ENCODE results near the gene KCNK3. TPM values are rescaled to one million over a fixed set of nuclear protein-coding genes. Genes with fewer than 3 reads are reported as not detected.

KCNK3 gene
- total RNA-seq, result not detected

GRCh38 chr2:26692279-26692896 is at the start of gene KCNK3:
Gene KCNK3, plus strand, starts transcription at chr2:26692722. Its CDS starts 154 bp downstream, at chr2:26692876.
- Mint-ChIP-seq H3K27me3 (peaks cover 60% of the 10 kb centered on the region), H3K36me3 (no peaks in the 10 kb centered on the region), H3K27ac (no peak within 1 kb of the TSS), H3K4me1 (peaks cover 2% of the 10 kb centered on the region), H3K9me3 (ENCODE audit: low read depth) (no peaks in the 10 kb centered on the region), H3K4me3 (no peak within 1 kb of the TSS)
- ATAC-seq, result peak; percentile 85
- no peak for DNase-seq
- CTCF ChIA-PET, result no interaction called here

- Mint-ChIP-seq H3K36me3 (no peaks in the 10 kb centered on the region), H3K4me1 (peaks cover 10% of the 10 kb centered on the region), H3K4me3 (no peak overlapping the region), H3K27me3 (peaks cover 59% of the 10 kb centered on the region), H3K27ac (no peak overlapping the region), H3K9me3 (ENCODE audit: low read depth) (no peaks in the 10 kb centered on the region)
- ATAC-seq (no peak), DNase-seq (no peak)
- CTCF ChIA-PET, result interaction anchor here (0.8 kb wide), 1 partner anchor 73 kb away, joined by 3 read pairs; no protein-coding TSS in a partner anchor
Measured at GRCh38 chr2:26644188-26644835, 48.2 kb upstream of the KCNK3 start.

GRCh38 chr2:26645762-26646161 is 46.8 kb upstream of the KCNK3 start:
- CTCF ChIA-PET, result no interaction called here
- H3K9me3 Mint-ChIP-seq (ENCODE audit: low read depth), result no peaks in the 10 kb centered on the region
- H3K36me3 Mint-ChIP-seq, result no peaks in the 10 kb centered on the region
- peaks cover 53% of the 10 kb centered on the region for H3K27me3 Mint-ChIP-seq
- no peak for ATAC-seq
- H3K4me3 Mint-ChIP-seq, result no peak overlapping the region
- H3K27ac Mint-ChIP-seq, result no peak overlapping the region
- DNase-seq, result no peak
- no peaks in the 10 kb centered on the region for H3K4me1 Mint-ChIP-seq

DNA sequence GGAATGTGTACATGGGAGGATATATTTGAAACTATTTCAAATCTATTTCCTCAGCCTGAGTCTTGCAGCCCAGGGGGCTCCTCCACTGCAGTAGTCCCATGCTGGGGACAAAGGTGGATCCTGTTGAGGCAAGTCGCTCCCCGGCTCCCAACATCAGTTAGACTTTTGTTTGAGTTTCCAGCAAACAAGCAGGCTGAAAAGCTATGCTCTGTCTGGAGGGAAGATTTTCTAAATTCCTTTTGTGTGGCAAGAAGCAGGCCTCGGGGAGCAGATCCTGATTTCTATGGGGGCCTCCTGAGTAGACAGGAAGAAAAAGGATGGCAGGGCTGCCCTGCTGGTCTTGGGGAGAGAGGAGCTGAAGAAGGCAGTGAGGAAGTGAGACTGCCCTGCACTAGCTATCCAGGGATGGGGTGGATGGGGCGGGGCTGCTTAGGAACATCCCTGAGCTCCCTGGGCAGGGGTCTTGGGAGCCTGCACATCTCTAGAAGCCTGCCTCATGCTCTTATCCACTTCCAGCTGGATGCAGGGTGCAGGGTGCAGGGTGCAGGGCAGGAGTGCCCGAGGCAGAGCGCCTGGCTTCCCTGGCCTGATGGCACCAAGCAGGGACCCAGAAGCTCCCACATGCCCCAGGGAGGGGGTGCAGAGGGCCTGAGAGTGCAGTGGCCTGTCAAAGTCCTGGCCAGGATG is 45.4 kb upstream of the KCNK3 start:
- H3K9me3 Mint-ChIP-seq (ENCODE audit: low read depth), result no peaks in the 10 kb centered on the region
- ATAC-seq (no peak), DNase-seq (peak; percentile 19)
- H3K27me3 Mint-ChIP-seq, result peaks cover 43% of the 10 kb centered on the region
- H3K27ac Mint-ChIP-seq, result no peak overlapping the region
- H3K36me3 Mint-ChIP-seq, result no peaks in the 10 kb centered on the region
- H3K4me3 Mint-ChIP-seq, result no peak overlapping the region
- H3K4me1 Mint-ChIP-seq, result no peaks in the 10 kb centered on the region
- CTCF ChIA-PET, result no interaction called here

DNA sequence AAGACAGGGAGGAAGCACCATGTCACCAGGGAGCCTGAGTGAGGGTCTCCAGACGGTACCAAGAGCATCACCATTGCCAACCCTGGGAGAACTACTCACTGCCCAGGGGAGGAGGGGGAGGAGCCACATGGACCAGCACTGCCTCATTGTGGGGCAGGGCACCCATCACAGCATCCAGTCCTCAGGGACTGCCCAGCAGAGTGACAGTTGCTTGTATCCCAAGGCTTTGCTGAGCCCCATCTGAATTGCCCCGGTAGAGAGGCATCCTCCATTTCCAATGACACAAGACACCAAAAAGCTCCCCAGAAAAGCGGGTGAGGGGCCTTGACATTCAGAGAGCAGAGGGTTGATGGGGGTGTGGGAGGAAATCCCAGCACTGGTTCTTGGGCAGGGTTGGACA is 44.5 kb upstream of the KCNK3 start:
- Mint-ChIP-seq H3K36me3 (no peaks in the 10 kb centered on the region), H3K4me1 (no peaks in the 10 kb centered on the region), H3K27me3 (peaks cover 45% of the 10 kb centered on the region), H3K4me3 (no peak overlapping the region), H3K9me3 (ENCODE audit: low read depth) (no peaks in the 10 kb centered on the region), H3K27ac (no peak overlapping the region)
- peak; percentile 33 for DNase-seq
- ATAC-seq, result no peak
- CTCF ChIA-PET, result no interaction called here

DNA sequence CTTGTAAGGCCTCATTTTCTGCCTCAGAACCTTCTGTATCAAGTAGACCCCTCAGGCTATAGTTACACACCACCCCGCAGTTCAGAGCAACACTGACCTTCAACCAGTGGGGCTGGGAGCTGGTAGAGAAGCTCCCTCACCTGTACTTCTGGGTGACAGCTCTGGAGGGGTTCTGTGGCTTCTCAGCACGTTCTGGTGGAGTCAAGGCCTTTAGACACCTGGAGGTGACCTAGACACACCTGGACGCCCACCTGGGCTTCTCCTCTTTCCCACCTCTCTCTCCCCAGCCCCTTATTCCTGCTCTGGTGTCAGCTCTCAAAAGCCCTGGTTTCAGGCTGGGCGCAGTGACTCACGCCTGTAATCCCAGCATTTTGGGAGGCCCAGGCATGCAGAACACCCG is 44.0 kb upstream of the KCNK3 start:
- ATAC-seq, result no peak
- Mint-ChIP-seq H3K27ac (no peak overlapping the region), H3K27me3 (peaks cover 46% of the 10 kb centered on the region), H3K4me1 (no peaks in the 10 kb centered on the region), H3K9me3 (ENCODE audit: low read depth) (no peaks in the 10 kb centered on the region), H3K36me3 (no peaks in the 10 kb centered on the region), H3K4me3 (no peak overlapping the region)
- peak; percentile 29 for DNase-seq
- CTCF ChIA-PET, result no interaction called here

GRCh38 chr2:26649322-26649721 is 43.2 kb upstream of the KCNK3 start:
- Mint-ChIP-seq H3K4me3 (no peak overlapping the region), H3K9me3 (ENCODE audit: low read depth) (no peaks in the 10 kb centered on the region), H3K27ac (no peak overlapping the region), H3K4me1 (no peaks in the 10 kb centered on the region), H3K36me3 (no peaks in the 10 kb centered on the region), H3K27me3 (peaks cover 43% of the 10 kb centered on the region)
- ATAC-seq (no peak), DNase-seq (peak; percentile 18)
- CTCF ChIA-PET, result no interaction called here

- Mint-ChIP-seq H3K36me3 (no peaks in the 10 kb centered on the region), H3K4me1 (no peaks in the 10 kb centered on the region), H3K9me3 (ENCODE audit: low read depth) (no peaks in the 10 kb centered on the region), H3K27me3 (peaks cover 37% of the 10 kb centered on the region), H3K4me3 (no peak overlapping the region), H3K27ac (no peak overlapping the region)
- no peak for ATAC-seq
- DNase-seq, result peak; percentile 28
- CTCF ChIA-PET, result no interaction called here
Measured at GRCh38 chr2:26649992-26650712, 42.4 kb upstream of the KCNK3 start.

- Mint-ChIP-seq H3K27me3 (peaks cover 30% of the 10 kb centered on the region), H3K36me3 (no peaks in the 10 kb centered on the region), H3K27ac (no peak overlapping the region), H3K9me3 (ENCODE audit: low read depth) (no peaks in the 10 kb centered on the region), H3K4me1 (no peaks in the 10 kb centered on the region), H3K4me3 (no peak overlapping the region)
- DNase-seq (peak; percentile 25), ATAC-seq (no peak)
- CTCF ChIA-PET, result no interaction called here
Measured at GRCh38 chr2:26650713-26651469, 41.6 kb upstream of the KCNK3 start.

DNA sequence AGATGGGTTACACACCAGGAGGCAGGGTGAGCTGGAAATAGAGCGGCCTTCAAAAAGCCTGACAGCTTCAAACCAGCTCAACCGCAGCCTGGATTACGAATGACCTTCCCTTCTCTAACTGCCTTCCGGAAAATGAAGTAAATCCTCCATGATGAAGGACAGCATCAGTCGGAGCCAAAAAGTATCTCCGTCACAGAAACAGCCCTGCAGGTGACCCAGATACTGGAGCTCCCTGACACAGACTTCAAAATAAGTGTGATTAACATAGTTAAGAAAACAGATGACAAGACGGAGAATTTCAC is 41.1 kb upstream of the KCNK3 start:
- peaks cover 24% of the 10 kb centered on the region for H3K27me3 Mint-ChIP-seq
- CTCF ChIA-PET, result no interaction called here
- H3K4me3 Mint-ChIP-seq, result no peak overlapping the region
- H3K4me1 Mint-ChIP-seq, result no peaks in the 10 kb centered on the region
- no peak for DNase-seq
- H3K27ac Mint-ChIP-seq, result no peak overlapping the region
- no peak for ATAC-seq
- no peaks in the 10 kb centered on the region for H3K36me3 Mint-ChIP-seq
- H3K9me3 Mint-ChIP-seq (ENCODE audit: low read depth), result no peaks in the 10 kb centered on the region

GRCh38 chr2:26651799-26652198 is 40.7 kb upstream of the KCNK3 start:
- Mint-ChIP-seq H3K4me3 (no peak overlapping the region), H3K27me3 (peaks cover 21% of the 10 kb centered on the region)
- ATAC-seq, result no peak

GRCh38 chr2:26652361-26653041 is 40.0 kb upstream of the KCNK3 start:
- H3K4me3 Mint-ChIP-seq, result no peak overlapping the region
- peak; percentile 23 for DNase-seq
- ATAC-seq, result no peak
- no peak overlapping the region for H3K27ac Mint-ChIP-seq
- CTCF ChIA-PET, result no interaction called here
- H3K9me3 Mint-ChIP-seq (ENCODE audit: low read depth), result no peaks in the 10 kb centered on the region
- H3K27me3 Mint-ChIP-seq, result peaks cover 19% of the 10 kb centered on the region
- no peaks in the 10 kb centered on the region for H3K4me1 Mint-ChIP-seq
- no peaks in the 10 kb centered on the region for H3K36me3 Mint-ChIP-seq

More at GRCh38 chr2:26651799-26652198, 40.7 kb upstream of the KCNK3 start:
- peak; percentile 7 for DNase-seq
- H3K27ac Mint-ChIP-seq, result no peak overlapping the region
- CTCF ChIA-PET, result no interaction called here
- H3K4me1 Mint-ChIP-seq, result no peaks in the 10 kb centered on the region
- no peaks in the 10 kb centered on the region for H3K36me3 Mint-ChIP-seq
- H3K9me3 Mint-ChIP-seq (ENCODE audit: low read depth), result no peaks in the 10 kb centered on the region

Measured in activated CD8-positive, alpha-beta memory T cell treated with anti-CD3 and anti-CD28 coated beads, Interleukin-2, amount 10 ng/mL, durations not matched to agents 7 days and 5 days (primary cell).